ENCODE data around the gene PLCH1.

- no peak for TF ChIP-seq CTCF (IDR thresholded peaks at IDR 0.05; ENCODE audit: low read depth, low read length, missing input control)
- no peak for TF ChIP-seq RAD21 (IDR thresholded peaks at IDR 0.05)
- no peak for TF ChIP-seq ATF3 (IDR thresholded peaks at IDR 0.05)
- TF ChIP-seq SP1 (IDR thresholded peaks at IDR 0.05): no peak
- TF ChIP-seq YY1 (IDR thresholded peaks at IDR 0.05): no peak
- TF ChIP-seq, protein P1, sequence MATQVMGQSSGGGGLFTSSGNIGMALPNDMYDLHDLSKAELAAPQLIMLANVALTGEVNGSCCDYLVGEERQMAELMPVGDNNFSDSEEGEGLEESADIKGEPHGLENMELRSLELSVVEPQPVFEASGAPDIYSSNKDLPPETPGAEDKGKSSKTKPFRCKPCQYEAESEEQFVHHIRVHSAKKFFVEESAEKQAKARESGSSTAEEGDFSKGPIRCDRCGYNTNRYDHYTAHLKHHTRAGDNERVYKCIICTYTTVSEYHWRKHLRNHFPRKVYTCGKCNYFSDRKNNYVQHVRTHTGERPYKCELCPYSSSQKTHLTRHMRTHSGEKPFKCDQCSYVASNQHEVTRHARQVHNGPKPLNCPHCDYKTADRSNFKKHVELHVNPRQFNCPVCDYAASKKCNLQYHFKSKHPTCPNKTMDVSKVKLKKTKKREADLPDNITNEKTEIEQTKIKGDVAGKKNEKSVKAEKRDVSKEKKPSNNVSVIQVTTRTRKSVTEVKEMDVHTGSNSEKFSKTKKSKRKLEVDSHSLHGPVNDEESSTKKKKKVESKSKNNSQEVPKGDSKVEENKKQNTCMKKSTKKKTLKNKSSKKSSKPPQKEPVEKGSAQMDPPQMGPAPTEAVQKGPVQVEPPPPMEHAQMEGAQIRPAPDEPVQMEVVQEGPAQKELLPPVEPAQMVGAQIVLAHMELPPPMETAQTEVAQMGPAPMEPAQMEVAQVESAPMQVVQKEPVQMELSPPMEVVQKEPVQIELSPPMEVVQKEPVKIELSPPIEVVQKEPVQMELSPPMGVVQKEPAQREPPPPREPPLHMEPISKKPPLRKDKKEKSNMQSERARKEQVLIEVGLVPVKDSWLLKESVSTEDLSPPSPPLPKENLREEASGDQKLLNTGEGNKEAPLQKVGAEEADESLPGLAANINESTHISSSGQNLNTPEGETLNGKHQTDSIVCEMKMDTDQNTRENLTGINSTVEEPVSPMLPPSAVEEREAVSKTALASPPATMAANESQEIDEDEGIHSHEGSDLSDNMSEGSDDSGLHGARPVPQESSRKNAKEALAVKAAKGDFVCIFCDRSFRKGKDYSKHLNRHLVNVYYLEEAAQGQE (IDR thresholded peaks at IDR 0.05): no peak
- no peak for TF ChIP-seq NR2F2 (IDR thresholded peaks at IDR 0.05)
- no peak for TF ChIP-seq FOXA2 (IDR thresholded peaks at IDR 0.05)
- no peak for TF ChIP-seq HNF4A (conservative IDR thresholded peaks at IDR 0.05)
- TF ChIP-seq GABPA (IDR thresholded peaks at IDR 0.05 in 1 of 2, conservative IDR thresholded peaks at IDR 0.05 in 1 of 2): no peak
- no peak for TF ChIP-seq TAF1 (conservative IDR thresholded peaks at IDR 0.05)
- no peak for TF ChIP-seq RXRA (IDR thresholded peaks at IDR 0.05)
- TF ChIP-seq EGR1 (IDR thresholded peaks at IDR 0.05; ENCODE audit: low read depth in 2 of 2): no peak
Measured at GRCh38 chr3:155548195-155548594, 196.7 kb downstream of the PLCH1 start.
